PC-3 (cell line): ENCODE results near the gene LRRC7. TPM values are rescaled to one million over a fixed set of nuclear protein-coding genes. Genes with fewer than 3 reads are reported as not detected.

ENCODE experiments used
- ATAC-seq: fragments of 200-7000 bp; cut with Tn5 transposase; 2 replicates; pipeline ENCODE4 v1.9.1; 2020; ENCODE audit warnings: mild to moderate bottlenecking, moderate library complexity
- BruUV-seq: library from RNA; stranded (reverse); fragments of 400-500 nt; replicated peaks from 2 replicates; lab custom pipeline; 2021; lab: Mats Ljungman, UMichigan
- CTCF ChIA-PET: fragments of 300-600 bp; sonication (Branson Sonifier 250); formaldehyde crosslinking; loops from one replicate; lab custom pipeline; 2022; ENCODE audit warnings: antibody characterized with exemption; lab: Charles Lee
- POLR2A ChIA-PET: fragments of 300-600 bp; sonication (Branson Sonifier 250); formaldehyde crosslinking; loops from one replicate; lab custom pipeline; 2022; ENCODE audit warnings: antibody characterized with exemption; ENCODE audit not compliant: unreplicated experiment; lab: Charles Lee
- DNase-seq: peaks from one replicate; pipeline ENCODE4 v3.0.0-alpha.2; 2015
- H2AFZ ChIP-seq: fragments of 300-600 bp; sonication (generic); 2 replicates; pipeline ENCODE4 v1.6.0; 2016; ENCODE audit warnings: antibody characterized with exemption, low read length
- H3F3A ChIP-seq: fragments of 300-600 bp; sonication (generic); one replicate; pipeline ENCODE4 v1.6.0; 2017; ENCODE audit warnings: antibody characterized with exemption, low read length, control low read depth, mild to moderate bottlenecking; ENCODE audit not compliant: unreplicated experiment
- H3K27ac ChIP-seq: fragments of 300-600 bp; sonication (generic); 2 replicates; pipeline ENCODE4 v1.5.1; 2016; ENCODE audit warnings: mild to moderate bottlenecking, low read length
- H3K27me3 ChIP-seq: fragments of 300-600 bp; sonication (generic); 2 replicates; pipeline ENCODE4 v1.6.1; 2016; ENCODE audit warnings: low read length, mixed read lengths
- H3K36me3 ChIP-seq: fragments of 300-600 bp; sonication (generic); 2 replicates; pipeline ENCODE4 v1.6.1; 2016; ENCODE audit warnings: low read depth, mixed run types, low read length, mixed read lengths
- H3K4me1 ChIP-seq: fragments of 300-600 bp; sonication (generic); 2 replicates; pipeline ENCODE4 v1.5.1; 2016; ENCODE audit warnings: low read length; ENCODE audit not compliant: insufficient read depth
- H3K4me2 ChIP-seq: fragments of 300-600 bp; sonication (generic); 2 replicates; pipeline ENCODE4 v1.6.0; 2016; ENCODE audit warnings: low read length
- H3K4me3 ChIP-seq: fragments of 300-600 bp; sonication (generic); 2 replicates; pipeline ENCODE4 v1.5.1; 2016; ENCODE audit warnings: mild to moderate bottlenecking, low read length, mixed read lengths
- H3K79me2 ChIP-seq: fragments of 300-600 bp; sonication (generic); 2 replicates; pipeline ENCODE4 v1.6.1; 2017; ENCODE audit warnings: low read length, mixed read lengths
- H3K9ac ChIP-seq: fragments of 300-600 bp; sonication (generic); 2 replicates; pipeline ENCODE4 v1.6.0; 2016; ENCODE audit warnings: mild to moderate bottlenecking, low read length
- H3K9me2 ChIP-seq: fragments of 300-600 bp; sonication (generic); replicated peaks from 2 replicates; pipeline ENCODE4 v1.6.1; 2016; ENCODE audit warnings: mixed run types, low read length, mixed read lengths
- H3K9me3 ChIP-seq: fragments of 300-600 bp; sonication (generic); 2 replicates; pipeline ENCODE4 v1.6.1; 2016; ENCODE audit warnings: low read length, mixed read lengths
- H4K20me1 ChIP-seq: fragments of 300-600 bp; sonication (generic); 2 replicates; pipeline ENCODE4 v1.6.1; 2016; ENCODE audit warnings: low read length, mixed read lengths
- CTCF ChIP-seq: fragments of 300-600 bp; sonication (generic); conservative IDR thresholded peaks from 2 replicates; pipeline ENCODE4 v1.5.1; 2017; ENCODE audit warnings: antibody characterized with exemption, low read depth, mild to moderate bottlenecking, low read length
- EZH2 ChIP-seq: fragments of 300-600 bp; sonication (generic); IDR thresholded peaks from one replicate; pipeline ENCODE4 v1.6.1; 2017; ENCODE audit warnings: antibody characterized with exemption, mild to moderate bottlenecking, low read length; ENCODE audit not compliant: unreplicated experiment
- EZH2phosphoT487 ChIP-seq: fragments of 300-600 bp; sonication (generic); IDR thresholded peaks from 2 replicates; pipeline ENCODE4 v1.6.1; 2018; ENCODE audit warnings: mild to moderate bottlenecking, antibody characterized with exemption, low read length, borderline replicate concordance
- intact Hi-C: fragments of 100-400 bp; cut with micrococcal nuclease; formaldehyde crosslinking; loops from 2 replicates; pipeline ENCODE4 v1.9.0; 2023
- total RNA-seq: library from RNA; depleted of rRNA; stranded (reverse); fragments of >200 nt; gene quantifications from 2 replicates; pipeline ENCODE4 v1.2.3, GENCODE V29; 2014

The LRRC7 gene
- total RNA-seq, 1 experiment from 2014 or later, result 0.04 TPM

DNA sequence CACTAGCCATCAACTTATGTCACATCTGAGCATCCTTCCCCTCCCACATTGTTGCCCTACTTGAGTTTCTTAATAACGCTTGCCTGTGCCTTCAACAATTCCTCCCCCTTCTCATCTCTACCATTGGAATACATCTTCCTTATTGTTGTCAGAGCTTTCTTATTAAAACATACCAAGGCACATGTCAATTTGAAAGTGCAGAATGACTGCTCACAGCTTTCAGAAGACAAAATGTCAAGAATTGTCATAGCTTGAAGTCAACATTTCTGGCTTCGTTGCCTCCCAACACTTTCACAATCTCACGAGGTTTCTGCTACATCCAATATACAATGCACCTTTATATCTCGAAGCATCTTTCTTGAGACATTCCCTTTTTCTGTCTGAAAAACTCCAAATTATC is 279.9 kb downstream of the LRRC7 start:
- H3K27ac ChIP-seq, result no peak overlapping the region
- H4K20me1 ChIP-seq, result no peaks in the 10 kb centered on the region
- BruUV-seq, result no TSS peak
- no peak for DNase-seq
- no peak overlapping the region for H2AFZ ChIP-seq
- no peaks in the 10 kb centered on the region for H3K79me2 ChIP-seq
- H3K36me3 ChIP-seq, result no peaks in the 10 kb centered on the region
- H3K9me2 ChIP-seq, result no peaks in the 10 kb centered on the region
- no peak overlapping the region for H3K4me2 ChIP-seq
- no peak for TF ChIP-seq EZH2phosphoT487
- no peak for TF ChIP-seq EZH2
- peaks cover 40% of the 10 kb centered on the region for H3K27me3 ChIP-seq
- POLR2A ChIA-PET, result no interaction called here
- intact Hi-C loops, result no loop called here
- H3K4me1 ChIP-seq, result no peaks in the 10 kb centered on the region
- H3K9me3 ChIP-seq, result no peaks in the 10 kb centered on the region
- no peaks in the 10 kb centered on the region for H3F3A ChIP-seq
- H3K4me3 ChIP-seq, result no peak overlapping the region
- H3K9ac ChIP-seq, result no peak overlapping the region
- CTCF ChIA-PET, result no interaction called here
- no peak for ATAC-seq

GRCh38 chr1:69852151-69852550 is 284.4 kb downstream of the LRRC7 start:
- no peak overlapping the region for H3K9ac ChIP-seq
- CTCF ChIA-PET, result no interaction called here

DNA sequence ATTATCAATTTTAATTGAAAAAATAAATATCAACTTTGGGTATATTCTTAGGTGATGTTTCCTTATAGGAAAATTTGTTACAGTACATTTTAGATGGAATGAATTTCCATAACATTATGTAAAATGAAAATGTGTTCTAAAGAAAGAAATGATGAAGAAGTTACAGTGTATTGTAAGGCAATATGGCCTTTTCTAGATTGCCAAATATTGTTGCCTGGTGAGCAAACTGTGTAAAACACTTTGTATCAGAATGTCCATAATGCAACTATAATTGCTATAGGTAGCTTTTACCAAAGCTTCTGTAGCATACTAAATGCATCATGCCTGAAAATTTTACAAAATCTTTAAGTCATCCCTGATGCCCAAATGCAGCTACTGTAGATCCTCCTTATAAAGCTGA is 285.0 kb downstream of the LRRC7 start:
- DNase-seq (no peak), ATAC-seq (no peak)
- no peak overlapping the region for H2AFZ ChIP-seq
- no peak for TF ChIP-seq CTCF
- TF ChIP-seq EZH2, result no peak
- TF ChIP-seq EZH2phosphoT487, result no peak
- no peak overlapping the region for H3K27ac ChIP-seq
- H3K4me2 ChIP-seq, result no peak overlapping the region
- POLR2A ChIA-PET, result no interaction called here
- no peaks in the 10 kb centered on the region for H3K9me3 ChIP-seq
- CTCF ChIA-PET, result no interaction called here
- H3K79me2 ChIP-seq, result no peaks in the 10 kb centered on the region
- H3K27me3 ChIP-seq, result peaks cover 20% of the 10 kb centered on the region
- H3K9me2 ChIP-seq, result no peaks in the 10 kb centered on the region
- H3K4me1 ChIP-seq, result no peaks in the 10 kb centered on the region
- no peaks in the 10 kb centered on the region for H3K36me3 ChIP-seq
- no peak overlapping the region for H3K4me3 ChIP-seq
- no peak overlapping the region for H3K9ac ChIP-seq
- BruUV-seq, result no TSS peak
- intact Hi-C loops, result no loop called here
- no peaks in the 10 kb centered on the region for H4K20me1 ChIP-seq
- no peaks in the 10 kb centered on the region for H3F3A ChIP-seq

More at GRCh38 chr1:69852151-69852550, 284.4 kb downstream of the LRRC7 start:
- H3K79me2 ChIP-seq, result no peaks in the 10 kb centered on the region
- intact Hi-C loops, result no loop called here
- TF ChIP-seq EZH2 (no peak), EZH2phosphoT487 (no peak), CTCF (no peak)
- DNase-seq (no peak), ATAC-seq (no peak)
- H3K9me3 ChIP-seq, result no peaks in the 10 kb centered on the region
- H3K4me3 ChIP-seq, result no peak overlapping the region
- H3F3A ChIP-seq, result no peaks in the 10 kb centered on the region
- H2AFZ ChIP-seq, result no peak overlapping the region
- peaks cover 20% of the 10 kb centered on the region for H3K27me3 ChIP-seq
- H3K4me1 ChIP-seq, result no peaks in the 10 kb centered on the region
- H3K36me3 ChIP-seq, result no peaks in the 10 kb centered on the region
- H3K27ac ChIP-seq, result no peak overlapping the region
- H3K4me2 ChIP-seq, result no peak overlapping the region
- BruUV-seq, result no TSS peak
- no peaks in the 10 kb centered on the region for H4K20me1 ChIP-seq
- no peaks in the 10 kb centered on the region for H3K9me2 ChIP-seq
- POLR2A ChIA-PET, result no interaction called here
